NCI-H2227 (cell line): ENCODE data around the gene DPF3.

Source experiments
- DNase-seq: peaks from one replicate; lab custom pipeline; 2025; ENCODE audit not compliant: unreplicated experiment; lab: John Stamatoyannopoulos, UW

DPF3 gene

DNA sequence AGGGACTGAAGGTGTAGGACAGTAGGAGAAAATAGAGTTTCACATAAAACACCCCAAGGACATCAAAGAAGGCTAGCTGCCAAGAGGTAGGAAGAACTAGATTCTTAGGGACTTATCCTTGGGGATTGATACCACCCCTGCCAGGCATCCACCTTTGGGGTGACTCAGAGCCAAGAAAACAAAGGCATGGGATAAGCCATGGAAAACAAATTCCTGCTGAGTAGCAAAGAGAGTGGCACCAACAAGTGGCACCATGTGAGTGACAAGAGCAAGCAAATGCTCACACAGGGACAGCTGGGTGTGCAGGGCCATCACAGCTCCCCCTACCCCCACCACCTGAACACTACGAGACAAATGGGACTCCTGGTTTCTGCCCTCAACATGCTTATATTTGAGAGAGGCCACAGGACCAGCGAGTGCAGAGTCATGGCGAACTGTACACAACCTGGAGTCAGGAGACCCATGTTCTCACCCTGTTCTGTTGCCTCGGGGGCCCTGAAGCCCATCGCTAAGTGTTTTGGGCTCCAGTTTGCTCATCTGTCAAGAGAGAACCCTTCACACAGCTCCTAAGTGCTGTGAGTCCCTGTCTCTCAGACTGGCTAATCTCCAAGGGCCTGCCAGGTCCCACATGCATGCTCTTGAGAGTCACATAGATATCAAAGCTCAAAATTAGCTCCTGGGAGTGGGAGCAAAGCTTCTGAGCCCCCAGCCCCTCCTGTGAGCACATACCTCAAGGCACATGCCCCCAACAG is 91.9 kb downstream of the DPF3 start:
- DNase-seq = no peak

DNA sequence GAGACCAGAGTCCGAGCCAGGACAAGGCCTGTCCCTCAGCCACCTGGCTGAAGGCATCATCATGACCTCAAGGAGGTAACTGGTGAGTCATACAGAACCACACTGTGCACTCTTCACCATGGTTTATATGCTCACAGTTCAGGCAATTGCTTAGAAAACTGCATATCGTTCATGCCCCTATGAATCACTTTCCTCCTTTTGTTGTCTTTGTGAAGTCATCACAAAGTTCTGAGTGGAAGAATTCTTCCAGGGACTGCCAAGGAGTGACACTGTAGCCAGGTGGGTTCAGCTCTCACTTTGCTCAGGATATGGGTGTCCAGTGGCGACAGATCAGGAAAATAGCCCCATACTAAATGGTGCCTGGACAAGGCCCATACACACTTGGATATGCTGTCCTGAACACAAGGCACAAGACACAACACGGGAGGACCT is 92.5 kb downstream of the DPF3 start:
- DNase-seq = no peak

DNA sequence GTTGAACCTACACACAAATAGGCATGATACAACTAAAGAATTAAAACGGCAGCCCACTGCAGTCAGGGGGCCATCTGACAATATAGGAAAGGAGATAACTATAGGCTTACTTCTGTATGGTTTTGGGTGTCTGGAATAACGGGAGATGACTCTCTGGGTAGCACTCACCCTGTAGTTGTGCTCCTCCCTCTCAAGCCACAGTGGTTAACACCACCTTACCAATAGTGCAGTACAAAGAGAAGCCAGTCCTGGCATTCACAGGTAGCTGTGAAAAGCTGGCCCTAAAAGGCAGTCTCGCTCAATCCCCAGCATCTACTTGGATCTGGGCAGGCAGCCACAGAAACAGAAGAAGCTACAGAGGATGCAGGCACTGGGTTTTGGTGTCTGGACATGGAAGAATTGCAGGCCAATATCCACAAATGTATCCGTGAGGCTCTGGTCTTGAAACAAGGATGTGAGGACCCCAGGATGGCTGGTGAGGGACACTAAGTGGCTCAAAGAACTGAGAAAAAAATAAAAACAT is 93.0 kb downstream of the DPF3 start:
- no peak for DNase-seq

DNA sequence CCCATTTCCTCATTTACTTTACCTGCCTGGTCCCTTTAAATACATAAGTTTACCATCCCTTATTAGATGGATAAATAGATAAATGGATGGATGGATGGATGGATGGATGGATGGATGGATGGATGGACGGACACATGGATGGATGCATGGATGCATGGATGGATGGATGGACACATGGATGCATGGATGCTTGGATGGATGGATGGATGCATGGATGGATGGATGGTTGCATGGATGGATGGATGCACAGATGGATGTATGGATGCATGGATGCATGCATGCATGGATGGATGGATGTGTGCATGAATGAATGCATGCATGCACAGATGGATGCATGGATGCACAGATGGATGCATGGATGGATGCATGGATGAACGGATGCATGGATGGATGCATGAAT is 93.6 kb downstream of the DPF3 start:
- DNase-seq = no peak

DNA sequence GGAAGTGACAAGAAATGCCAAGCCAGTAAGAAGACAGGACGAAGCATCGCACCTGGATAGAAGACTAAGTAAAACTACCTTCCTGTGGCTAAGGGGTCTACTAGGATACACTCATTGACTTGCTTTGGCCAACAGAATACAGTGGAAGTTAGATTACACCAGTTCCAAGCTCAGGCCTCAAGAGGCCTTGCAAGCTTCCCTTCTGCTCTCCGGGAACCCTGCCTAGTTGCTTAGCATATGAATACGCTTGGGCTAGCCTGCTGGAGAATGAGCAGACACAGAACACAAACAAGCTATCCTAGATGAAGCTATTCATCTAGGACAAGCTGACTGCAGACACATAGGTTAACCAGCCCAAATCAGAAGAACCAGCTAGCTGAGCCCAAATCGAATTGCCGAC is 97.0 kb downstream of the DPF3 start:
- no peak for DNase-seq

DNA sequence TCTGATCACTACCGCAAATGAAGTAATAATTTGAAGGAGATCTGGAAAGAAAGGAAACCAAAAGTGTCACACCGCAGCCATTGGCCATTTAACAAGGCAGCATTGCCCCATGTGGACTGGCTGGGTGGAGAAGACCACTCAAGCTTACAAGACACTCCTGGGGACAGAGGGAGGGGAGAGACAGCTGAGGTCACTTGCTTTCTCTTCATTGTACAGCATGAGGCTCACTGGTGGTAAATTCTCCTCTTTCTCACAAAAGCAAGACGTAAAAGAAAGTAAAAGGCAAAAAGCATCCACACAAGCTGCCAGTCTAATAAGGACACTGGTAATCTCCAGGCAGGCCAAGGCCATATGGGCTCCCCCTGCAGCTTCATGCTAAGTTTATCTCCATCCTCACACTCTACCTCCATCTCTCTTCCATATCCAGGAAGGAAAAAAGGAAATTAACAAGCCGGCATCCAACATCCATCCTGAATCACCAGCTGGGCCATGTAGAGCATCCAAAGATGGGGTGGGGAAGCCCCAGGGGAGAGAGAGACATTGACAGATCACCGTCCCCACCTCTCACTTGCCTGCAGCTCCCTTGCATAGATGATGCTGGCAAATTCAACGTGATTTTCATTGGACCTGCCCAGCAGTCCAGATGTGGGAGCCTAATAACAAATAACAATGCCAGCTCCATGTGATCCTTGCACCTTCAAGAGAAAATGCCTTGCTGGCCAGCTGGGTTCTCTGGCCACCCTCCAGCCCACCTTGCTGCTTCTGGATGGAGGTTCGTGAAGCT is 100.6 kb downstream of the DPF3 start:
- DNase-seq = no peak

DNA sequence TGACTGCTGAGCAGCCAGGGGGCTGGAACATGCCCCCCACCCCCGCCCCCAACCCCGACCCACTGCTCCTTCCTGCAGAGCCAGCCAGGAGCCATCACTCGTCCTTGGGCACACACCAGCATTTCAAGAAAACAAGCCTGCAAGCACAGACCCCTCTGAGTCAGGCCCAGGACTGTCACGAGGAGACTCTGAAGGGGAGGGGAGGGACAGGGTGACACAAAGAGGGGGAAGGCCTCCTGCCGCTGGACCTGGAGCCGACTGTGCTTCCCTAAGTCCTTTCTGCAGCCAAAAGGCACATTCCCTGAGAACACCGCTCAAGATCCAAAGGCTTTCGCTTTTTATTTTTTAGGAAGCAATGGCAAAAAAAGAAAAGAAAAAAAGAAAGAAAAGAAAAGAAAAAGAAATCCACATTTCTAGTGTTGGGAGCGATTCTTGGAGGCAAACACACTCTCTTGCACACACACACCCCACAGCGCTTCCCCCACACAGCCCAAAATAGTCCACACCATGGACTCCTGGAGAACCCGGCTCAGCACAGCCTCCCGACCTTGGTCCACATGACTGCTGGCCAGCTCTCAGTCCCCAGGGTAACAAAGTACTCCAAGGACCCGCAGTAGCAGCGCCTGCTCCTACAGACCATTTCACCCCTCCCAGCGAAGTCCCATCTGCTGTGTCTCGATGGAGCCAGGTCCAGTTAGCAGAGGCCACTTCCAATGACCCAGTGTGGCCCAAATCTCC is 101.7 kb downstream of the DPF3 start:
- no peak for DNase-seq

DNA sequence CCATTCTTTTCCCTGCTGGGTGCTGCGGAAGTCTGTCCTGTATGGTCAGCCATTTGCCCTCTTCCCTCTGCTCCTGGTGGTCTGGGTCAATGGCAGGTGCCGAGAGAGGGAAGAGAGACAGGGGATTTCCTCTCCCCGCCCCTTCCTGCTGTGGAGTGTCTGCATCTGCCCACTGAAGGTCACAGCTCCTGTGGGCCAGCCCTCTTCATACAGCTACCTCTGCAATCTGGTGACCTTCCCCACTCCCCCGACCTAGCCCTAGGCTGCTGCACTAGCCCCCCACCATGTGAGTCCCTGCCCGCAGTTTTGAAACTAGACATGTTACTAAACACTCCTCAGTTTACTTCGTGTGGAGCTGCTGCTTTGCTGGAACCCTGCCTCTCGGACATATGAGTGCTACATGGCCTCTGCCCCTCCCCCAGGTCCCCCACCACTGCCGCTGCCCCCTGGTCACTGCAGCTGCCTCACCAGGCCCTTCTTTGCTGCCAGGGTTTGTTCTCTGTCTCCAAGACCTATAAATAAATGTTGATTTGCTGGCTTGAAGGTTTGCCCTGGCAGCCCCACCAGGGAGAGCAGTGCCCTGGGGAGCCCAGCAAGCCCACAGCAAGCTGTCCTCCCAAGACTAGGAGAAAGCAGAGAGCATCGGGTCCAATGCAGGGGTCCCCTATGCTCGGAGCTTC is 102.9 kb downstream of the DPF3 start:
- no peak for DNase-seq

DNA sequence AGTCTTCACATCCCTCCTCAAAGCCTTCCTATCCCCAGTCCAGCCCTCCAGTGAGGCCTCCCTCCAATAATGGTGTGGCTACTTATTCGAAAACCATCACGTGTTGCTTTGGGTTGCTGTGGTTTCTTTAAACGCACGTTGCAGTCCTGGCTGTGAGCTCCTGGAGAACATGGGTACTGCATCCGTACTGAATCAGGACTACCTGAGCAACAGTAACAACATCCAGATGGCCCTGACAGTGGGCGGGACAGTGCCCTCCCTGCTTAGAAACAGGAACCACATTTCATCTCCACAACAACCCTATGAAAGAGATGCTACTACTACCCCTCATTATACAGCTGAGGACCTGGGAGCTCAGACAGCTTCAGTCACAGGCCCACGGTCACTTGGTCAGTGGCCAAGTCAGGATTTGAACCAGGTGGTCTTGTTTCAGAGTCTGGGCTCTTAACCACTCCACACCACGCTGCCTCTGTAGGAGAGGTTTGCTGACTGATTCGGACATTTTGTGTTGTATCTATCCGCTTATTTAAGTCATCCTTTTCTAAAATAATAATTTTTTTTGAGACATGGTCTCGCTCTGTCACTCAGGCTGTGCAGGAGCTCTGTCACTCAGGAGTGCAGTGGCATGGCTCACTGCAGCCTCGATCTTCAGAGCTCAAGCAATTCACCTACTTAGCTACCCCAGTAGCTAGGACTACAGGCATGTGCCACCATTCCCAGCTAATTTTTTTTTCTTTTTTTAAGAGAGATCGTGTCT is 104.8 kb downstream of the DPF3 start:
- no peak for DNase-seq

DNA sequence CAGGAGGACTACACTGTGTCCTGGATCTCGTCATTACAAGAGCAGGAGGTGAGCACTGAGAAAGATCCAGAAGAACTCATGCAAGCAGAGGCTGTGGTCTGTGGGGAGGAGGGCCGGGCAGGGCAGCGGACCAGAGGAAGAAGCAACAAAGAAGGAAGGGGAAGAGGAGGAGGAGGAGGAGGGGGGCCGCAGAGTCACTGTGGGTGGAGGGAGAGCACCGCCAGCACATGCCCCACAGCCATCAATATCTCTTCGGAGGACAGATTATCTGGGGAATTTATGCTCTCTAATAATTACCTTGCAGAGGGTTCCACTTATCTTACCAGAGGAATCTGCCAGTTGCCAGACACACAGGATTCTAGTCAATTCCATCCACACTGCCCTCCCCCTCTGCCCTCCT is 105.6 kb downstream of the DPF3 start:
- no peak for DNase-seq

DNA sequence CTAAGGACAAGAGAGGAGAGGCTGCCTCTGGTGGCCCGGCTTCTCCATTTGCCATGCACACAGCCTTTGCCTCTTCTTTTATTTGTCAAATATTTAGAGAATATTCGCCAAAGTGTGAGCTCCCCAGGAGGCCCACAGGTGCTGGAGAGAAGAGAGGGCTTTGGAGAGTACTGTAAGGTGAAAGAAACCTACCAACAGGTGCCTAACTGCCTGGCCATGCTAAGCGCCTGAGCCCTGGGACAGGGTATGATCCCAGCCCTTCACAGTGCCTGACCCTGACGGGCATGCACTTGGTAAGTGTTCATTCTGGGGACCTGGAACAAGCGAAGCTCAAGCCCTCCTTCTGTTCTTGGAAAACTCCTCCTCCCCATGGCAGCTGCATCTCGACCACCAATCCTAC is 106.1 kb downstream of the DPF3 start:
- no peak for DNase-seq

DNA sequence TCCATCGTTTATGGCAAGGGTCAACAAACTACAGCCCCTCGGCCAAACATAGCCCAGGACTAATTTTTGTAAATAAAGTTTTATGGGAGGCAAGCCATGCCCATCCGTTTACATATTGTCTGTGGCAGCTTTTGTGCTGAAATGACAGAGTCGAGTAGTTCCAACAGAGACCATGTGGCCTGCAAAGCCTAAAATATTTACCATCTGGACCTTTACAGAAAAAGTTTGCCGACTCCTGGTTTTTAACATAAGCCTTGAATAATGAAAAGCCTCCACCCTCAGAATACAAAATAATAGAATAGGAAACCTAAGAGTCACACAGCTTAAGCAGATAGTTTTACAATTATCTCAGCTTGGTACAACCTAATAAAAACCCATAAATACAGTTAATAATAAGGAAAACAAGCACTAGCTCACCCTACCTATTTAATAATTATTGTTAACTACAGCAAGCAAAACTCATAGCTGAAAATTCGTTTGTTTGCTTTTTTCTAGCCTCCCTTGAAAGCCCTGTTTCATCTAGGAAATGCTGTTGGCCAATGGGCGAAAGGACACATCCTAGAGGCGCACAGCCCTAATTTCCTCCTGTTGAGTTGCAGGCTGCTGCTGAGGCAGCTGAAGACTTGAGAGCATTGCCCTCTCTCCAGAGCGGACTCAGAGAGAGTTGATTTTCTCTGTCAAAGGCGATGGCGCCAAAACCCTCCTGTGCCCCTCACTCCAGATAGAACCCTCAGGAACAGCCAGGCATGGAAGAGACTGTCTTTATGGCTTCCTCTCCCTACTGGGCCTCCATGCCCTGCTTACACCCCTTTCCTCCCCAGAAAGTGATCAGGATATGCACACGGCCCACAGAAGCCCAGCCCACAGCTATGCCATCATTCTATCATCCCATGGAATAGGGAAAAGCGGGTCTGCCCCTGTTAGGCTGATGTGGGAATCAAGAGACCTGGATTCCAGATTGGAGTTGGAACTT is 107.2 kb downstream of the DPF3 start:
- DNase-seq = no peak

DNA sequence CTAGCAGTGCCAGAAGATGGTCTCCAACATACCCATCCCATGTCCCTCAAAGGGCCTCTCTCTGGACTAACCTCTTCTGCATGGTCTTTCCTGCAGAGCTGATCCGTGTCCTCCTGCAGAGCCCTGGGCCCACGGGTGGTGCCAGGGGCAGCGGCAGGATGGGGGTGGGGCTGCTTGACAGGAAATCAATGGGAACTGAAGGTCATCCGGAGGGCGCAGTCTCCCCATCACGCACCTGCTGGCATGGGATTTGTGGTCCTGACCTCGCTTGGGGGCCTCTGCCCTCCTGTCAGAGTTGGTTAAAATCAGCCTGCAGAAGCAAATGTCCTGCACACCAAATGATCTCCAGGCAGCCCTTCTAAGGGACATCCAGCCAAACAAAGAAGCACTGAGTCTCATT is 110.2 kb downstream of the DPF3 start:
- no peak for DNase-seq

DNA sequence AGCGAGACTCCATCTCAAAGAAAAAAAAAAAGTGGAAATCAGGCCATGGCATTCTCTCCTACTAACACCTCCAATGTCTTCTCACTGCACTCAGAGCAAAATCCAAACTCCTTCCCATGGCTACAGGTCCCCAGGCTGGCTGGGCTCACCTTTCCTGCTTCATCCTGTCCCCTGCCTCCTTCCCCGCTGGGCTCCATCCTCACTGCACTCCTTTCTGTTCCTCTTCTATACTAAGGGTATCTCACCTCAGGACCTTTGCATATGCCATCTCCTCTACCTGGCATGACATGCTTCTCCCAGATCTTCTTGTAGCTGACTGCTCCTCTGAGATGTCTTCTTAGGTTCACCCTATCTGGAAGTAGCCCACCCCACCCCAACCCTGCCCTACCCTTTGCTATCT is 111.1 kb downstream of the DPF3 start:
- DNase-seq = no peak

DNA sequence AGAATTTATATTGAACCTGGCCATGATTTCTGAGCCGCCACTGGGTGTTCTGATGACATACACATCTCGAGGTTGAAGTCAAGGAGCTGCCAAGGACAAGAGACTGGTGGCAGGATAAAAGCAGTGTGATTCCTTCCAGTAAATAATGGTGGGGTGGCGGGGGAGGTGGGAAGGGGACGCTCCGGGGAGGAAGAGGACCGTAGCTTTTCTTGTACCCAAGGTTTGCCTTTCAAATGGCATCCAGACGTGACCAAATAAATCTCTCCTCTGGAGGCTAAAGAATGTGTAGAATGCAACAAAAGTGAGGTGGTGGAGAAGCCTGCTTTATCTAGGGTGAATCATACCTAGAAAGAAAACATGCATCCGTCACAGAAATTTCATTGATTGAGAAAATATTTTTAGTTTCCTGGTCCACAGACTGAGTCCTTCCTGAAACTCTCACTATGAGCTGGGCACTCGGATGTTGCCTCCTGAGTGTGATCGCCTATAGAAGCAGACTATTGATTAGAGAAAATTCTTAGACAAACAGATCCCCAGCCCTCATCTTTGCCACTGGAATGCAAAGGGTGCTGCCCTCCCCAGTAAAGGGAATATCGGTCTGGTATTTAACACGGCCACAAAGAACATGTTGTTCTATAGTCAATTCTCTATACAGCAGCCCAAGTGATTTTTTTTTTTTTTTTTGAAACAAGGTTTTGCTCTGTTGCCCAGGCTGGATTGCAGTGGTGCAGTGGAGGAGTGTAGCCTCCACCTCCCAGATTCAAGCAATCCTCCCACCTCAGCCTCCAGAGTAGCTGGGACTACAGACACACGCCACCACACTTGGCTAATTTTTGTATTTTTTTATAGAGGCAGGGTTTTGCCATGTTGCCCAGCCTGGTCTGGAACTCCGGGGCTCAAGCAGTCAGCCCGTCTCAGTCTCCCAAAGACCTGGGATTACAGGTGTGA is 112.1 kb downstream of the DPF3 start:
- DNase-seq = no peak

DNA sequence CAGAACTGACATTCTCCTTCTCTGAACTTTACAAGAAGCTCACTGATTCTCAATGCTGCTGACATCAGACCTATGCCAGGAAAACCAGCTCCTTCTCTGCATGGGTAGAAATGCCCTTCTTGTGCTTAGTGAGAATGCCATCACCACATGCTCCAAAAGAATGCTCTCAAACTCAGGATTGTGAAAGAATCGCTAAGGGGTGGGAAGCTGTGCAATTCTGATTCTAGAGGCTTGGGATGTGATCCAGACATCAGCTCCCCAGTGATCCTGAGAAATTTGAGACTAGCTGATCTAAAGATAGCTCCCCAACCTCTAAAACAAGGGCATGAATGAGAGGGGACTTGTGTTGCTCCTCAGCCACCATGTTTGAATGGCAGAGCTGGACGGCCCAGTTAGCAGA is 113.2 kb downstream of the DPF3 start:
- no peak for DNase-seq

DNA sequence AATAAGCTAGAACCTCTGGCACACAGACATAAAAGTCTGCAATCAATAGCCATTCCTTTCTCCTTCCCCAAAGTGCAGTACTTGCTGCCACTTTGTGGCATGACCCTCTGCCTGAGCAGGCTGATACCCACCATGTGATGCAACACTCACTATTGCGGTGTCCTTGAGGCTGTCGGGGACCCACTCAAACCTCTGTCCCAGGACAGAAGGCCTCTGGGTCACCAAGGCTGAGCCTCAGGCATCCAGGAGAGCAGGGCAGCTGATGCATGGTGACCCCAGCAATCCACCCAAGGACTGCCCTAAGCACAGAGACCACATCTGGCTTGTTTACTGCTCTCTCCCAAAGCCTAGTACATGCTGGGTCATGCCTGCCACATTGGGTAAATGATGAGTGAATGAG is 114.2 kb downstream of the DPF3 start:
- DNase-seq = no peak

DNA sequence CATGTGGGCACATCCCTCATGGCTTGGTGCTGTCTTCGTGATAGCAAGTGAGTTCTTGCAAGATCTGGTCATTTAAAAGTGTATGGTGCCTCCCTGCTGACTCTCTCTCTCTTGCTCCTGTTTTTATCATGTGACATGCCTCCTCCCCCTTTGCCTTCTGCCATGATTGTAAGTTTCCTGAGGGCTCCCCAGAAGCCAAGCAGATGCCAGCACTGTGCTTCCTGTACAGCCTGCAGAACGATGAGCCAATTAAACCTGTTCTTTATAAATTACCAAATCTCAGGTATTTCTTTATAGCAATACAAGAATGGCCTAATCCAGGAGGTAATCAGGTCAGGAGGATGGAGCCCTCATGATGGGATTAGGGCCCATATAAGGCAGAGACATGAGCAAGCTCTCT is 116.3 kb downstream of the DPF3 start:
- DNase-seq = no peak
